OCI-LY7 (cell line): ENCODE results near the gene KRIT1. TPM values are rescaled to one million over a fixed set of nuclear protein-coding genes. Genes with fewer than 3 reads are reported as not detected.

ENCODE experiments used
- BruUV-seq: library from RNA; stranded (reverse); fragments of 400-500 nt; replicated peaks from 2 replicates; lab custom pipeline; 2021; lab: Mats Ljungman, UMichigan
- CTCF ChIA-PET: fragments of 300-600 bp; sonication (Branson Sonifier 250); formaldehyde crosslinking; loops from one replicate; lab custom pipeline; 2022; ENCODE audit warnings: antibody characterized with exemption; ENCODE audit not compliant: unreplicated experiment; lab: Charles Lee
- POLR2A ChIA-PET: fragments of 300-600 bp; sonication (Branson Sonifier 250); formaldehyde crosslinking; loops from one replicate; lab custom pipeline; 2022; ENCODE audit warnings: antibody characterized with exemption; lab: Charles Lee
- DNase-seq: peaks from one replicate; pipeline ENCODE4 v3.0.0-alpha.2; 2015; ENCODE audit warnings: low spot score
- H2AFZ ChIP-seq: fragments of 200-600 bp; sonication (generic), shearing (Covaris generic); 2 replicates; pipeline ENCODE4 v1.6.1; 2014; ENCODE audit warnings: mild to moderate bottlenecking, antibody characterized with exemption, low read length, moderate library complexity
- H3K27ac ChIP-seq: fragments of 200-600 bp; sonication (generic); 2 replicates; pipeline ENCODE4 v1.5.1; 2014; ENCODE audit warnings: mixed run types, low read depth, mild to moderate bottlenecking, moderate library complexity, low read length, inconsistent platforms; ENCODE audit not compliant: poor library complexity, severe bottlenecking
- H3K36me3 ChIP-seq: fragments of 200-600 bp; sonication (generic); 2 replicates; pipeline ENCODE4 v1.6.1; 2014; ENCODE audit warnings: mild to moderate bottlenecking, antibody characterized with exemption, low read length, moderate library complexity, mixed read lengths; ENCODE audit not compliant: insufficient read depth
- H3K4me1 ChIP-seq: fragments of 200-600 bp; sonication (generic); 2 replicates; pipeline ENCODE4 v1.5.1; 2014; ENCODE audit warnings: mild to moderate bottlenecking, low read length; ENCODE audit not compliant: insufficient read depth, poor library complexity, severe bottlenecking
- H3K4me2 ChIP-seq: fragments of 200-600 bp; sonication (generic); 2 replicates; pipeline ENCODE4 v1.6.1; 2014; ENCODE audit warnings: mild to moderate bottlenecking, low read length
- H3K4me3 ChIP-seq: fragments of 200-600 bp; sonication (generic); 2 replicates; pipeline ENCODE4 v1.5.1; 2014; ENCODE audit warnings: mild to moderate bottlenecking, low read depth, low read length; ENCODE audit not compliant: poor library complexity, severe bottlenecking
- H3K79me2 ChIP-seq: fragments of 200-600 bp; sonication (generic); 2 replicates; pipeline ENCODE4 v1.6.1; 2016; ENCODE audit warnings: low read depth, mild to moderate bottlenecking, low read length, moderate library complexity, mixed read lengths; ENCODE audit not compliant: insufficient read depth
- H3K9me2 ChIP-seq: fragments of 200-600 bp; sonication (generic); 2 replicates; pipeline ENCODE4 v1.6.1; 2016; ENCODE audit warnings: mild to moderate bottlenecking, low read length, mixed read lengths; ENCODE audit not compliant: insufficient read depth
- H3K9me3 ChIP-seq: fragments of 200-600 bp; sonication (generic); 2 replicates; pipeline ENCODE4 v1.6.1; 2014; ENCODE audit warnings: mild to moderate bottlenecking, mixed run types, low read length, mixed read lengths
- H4K20me1 ChIP-seq: fragments of 200-600 bp; sonication (generic); 2 replicates; pipeline ENCODE4 v1.6.1; 2014; ENCODE audit warnings: mild to moderate bottlenecking, antibody characterized with exemption, low read length, moderate library complexity, mixed read lengths; ENCODE audit not compliant: insufficient read depth
- EZH2phosphoT487 ChIP-seq: fragments of 200-600 bp; sonication (generic); IDR thresholded peaks from 2 replicates; pipeline ENCODE4 v1.6.1; 2018; ENCODE audit warnings: low read depth, borderline replicate concordance, mild to moderate bottlenecking, mixed run types, antibody characterized with exemption, low read length, moderate library complexity, mixed read lengths
- intact Hi-C: fragments of 100-400 bp; cut with micrococcal nuclease; formaldehyde crosslinking; loops from one replicate; pipeline ENCODE4 v1.10.0; 2022; ENCODE audit not compliant: unreplicated experiment
- total RNA-seq, 2 experiments: library from RNA; depleted of rRNA in 1 of 2; stranded (reverse); fragments of >200 nt in 1 of 2; shearing (Covaris generic) in 1 of 2; gene quantifications; 2 replicates each; pipeline ENCODE4 v1.2.3, GENCODE V29; 2014 to 2022
- TF ChIP-seq, protein P1 (sequence below): fragments of 200-600 bp; sonication (generic); conservative IDR thresholded peaks from 2 replicates; pipeline ENCODE4 v1.5.1; 2014; ENCODE audit warnings: mild to moderate bottlenecking, antibody characterized with exemption, low read length, moderate library complexity, mixed read lengths

The KRIT1 gene
- total RNA-seq, 2 experiments from 2014 or later = 44.8 to 50.0 TPM

DNA sequence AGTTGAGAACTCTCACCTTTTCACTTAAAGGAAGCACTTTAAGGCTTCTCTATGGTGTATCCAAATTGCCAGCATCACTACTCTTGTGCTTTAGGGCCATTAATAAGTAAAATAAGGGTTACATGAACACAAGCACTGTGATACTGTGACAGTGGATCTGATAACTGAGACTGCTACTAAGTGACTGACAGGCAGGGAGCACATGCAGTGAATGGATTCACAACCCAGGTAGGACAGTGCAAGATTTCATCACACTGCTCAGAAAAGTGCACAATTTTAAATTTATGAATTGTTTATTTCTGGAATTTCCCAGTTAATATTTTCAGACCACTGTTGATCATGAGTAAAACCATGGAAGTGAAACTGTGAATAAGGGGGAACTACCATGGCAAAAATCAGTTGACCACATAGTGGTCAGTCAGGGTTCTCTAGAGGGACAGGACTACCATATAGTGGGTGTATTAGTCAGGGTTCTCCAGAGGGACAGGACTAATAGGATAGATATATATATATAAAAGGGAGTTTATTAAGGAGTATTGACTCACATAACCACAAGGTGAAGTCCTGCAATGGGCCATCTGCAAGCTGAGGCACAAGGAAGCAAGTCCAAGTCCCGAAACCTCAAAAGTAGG lies 90.5 kb downstream of the KRIT1 start:
- DNase-seq = no peak
- POLR2A ChIA-PET = no interaction called here

GRCh38 chr7:92150450-92151017 lies 95.2 kb downstream of the KRIT1 start:
- ChIA-PET POLR2A (interaction anchor here (1.4 to 1.9 kb wide), 2 partner anchors 12 to 13 kb away, joined by 3 to 5 read pairs; no protein-coding TSS in a partner anchor), CTCF (no interaction called here)
- Histone ChIP-seq H2AFZ (no peak overlapping the region), H3K27ac (no peak overlapping the region), H3K4me3 (no peak overlapping the region), H3K9me3 (no peaks in the 10 kb centered on the region), H3K4me1 (no peaks in the 10 kb centered on the region), H3K9me2 (no peaks in the 10 kb centered on the region), H3K79me2 (no peaks in the 10 kb centered on the region), H4K20me1 (no peaks in the 10 kb centered on the region), H3K36me3 (no peaks in the 10 kb centered on the region), H3K4me2 (no peak overlapping the region)
- TF ChIP-seq EZH2phosphoT487 = no peak
- TF ChIP-seq, protein P1, sequence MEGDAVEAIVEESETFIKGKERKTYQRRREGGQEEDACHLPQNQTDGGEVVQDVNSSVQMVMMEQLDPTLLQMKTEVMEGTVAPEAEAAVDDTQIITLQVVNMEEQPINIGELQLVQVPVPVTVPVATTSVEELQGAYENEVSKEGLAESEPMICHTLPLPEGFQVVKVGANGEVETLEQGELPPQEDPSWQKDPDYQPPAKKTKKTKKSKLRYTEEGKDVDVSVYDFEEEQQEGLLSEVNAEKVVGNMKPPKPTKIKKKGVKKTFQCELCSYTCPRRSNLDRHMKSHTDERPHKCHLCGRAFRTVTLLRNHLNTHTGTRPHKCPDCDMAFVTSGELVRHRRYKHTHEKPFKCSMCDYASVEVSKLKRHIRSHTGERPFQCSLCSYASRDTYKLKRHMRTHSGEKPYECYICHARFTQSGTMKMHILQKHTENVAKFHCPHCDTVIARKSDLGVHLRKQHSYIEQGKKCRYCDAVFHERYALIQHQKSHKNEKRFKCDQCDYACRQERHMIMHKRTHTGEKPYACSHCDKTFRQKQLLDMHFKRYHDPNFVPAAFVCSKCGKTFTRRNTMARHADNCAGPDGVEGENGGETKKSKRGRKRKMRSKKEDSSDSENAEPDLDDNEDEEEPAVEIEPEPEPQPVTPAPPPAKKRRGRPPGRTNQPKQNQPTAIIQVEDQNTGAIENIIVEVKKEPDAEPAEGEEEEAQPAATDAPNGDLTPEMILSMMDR = no peak
- DNase-seq = no peak
- no TSS peak for BruUV-seq
- intact Hi-C loops = no loop called here

More for the DNA sequence above, 90.5 kb downstream of the KRIT1 start:
- TF ChIP-seq EZH2phosphoT487 = no peak
- TF ChIP-seq, protein P1 = no peak
- H3K36me3 ChIP-seq = no peaks in the 10 kb centered on the region
- no TSS peak for BruUV-seq
- no peaks in the 10 kb centered on the region for H3K79me2 ChIP-seq
- no peak overlapping the region for H3K4me3 ChIP-seq
- no peak overlapping the region for H3K27ac ChIP-seq
- no peaks in the 10 kb centered on the region for H3K9me3 ChIP-seq
- no peaks in the 10 kb centered on the region for H4K20me1 ChIP-seq
- CTCF ChIA-PET = no interaction called here
- H2AFZ ChIP-seq = no peak overlapping the region
- no peak overlapping the region for H3K4me2 ChIP-seq
- H3K9me2 ChIP-seq = no peaks in the 10 kb centered on the region
- intact Hi-C loops = no loop called here
- no peaks in the 10 kb centered on the region for H3K4me1 ChIP-seq

GRCh38 chr7:92149736-92150239 lies 95.9 kb downstream of the KRIT1 start:
- no peak for TF ChIP-seq EZH2phosphoT487
- TF ChIP-seq, protein P1 = no peak
- intact Hi-C loops = no loop called here
- no peak overlapping the region for H2AFZ ChIP-seq
- no peak for DNase-seq
- H3K9me3 ChIP-seq = no peaks in the 10 kb centered on the region
- H3K4me1 ChIP-seq = no peaks in the 10 kb centered on the region
- no peak overlapping the region for H3K27ac ChIP-seq
- H4K20me1 ChIP-seq = no peaks in the 10 kb centered on the region
- H3K9me2 ChIP-seq = no peaks in the 10 kb centered on the region
- BruUV-seq = no TSS peak
- H3K79me2 ChIP-seq = no peaks in the 10 kb centered on the region
- H3K4me3 ChIP-seq = no peak overlapping the region
- CTCF ChIA-PET = no interaction called here
- no peak overlapping the region for H3K4me2 ChIP-seq
- no peaks in the 10 kb centered on the region for H3K36me3 ChIP-seq
- POLR2A ChIA-PET = interaction anchor here (1.4 kb wide), 1 partner anchor 13 kb away, joined by 5 read pairs; no protein-coding TSS in a partner anchor
